Breast epithelium (tissue), 3 donors: Measurements from ENCODE around the gene CNN2.

ENCODE experiments used
- POLR2A ChIP-seq: fragments of 450-650 bp; IDR thresholded peaks from one replicate; pipeline ENCODE4 v1.6.1; 2016; ENCODE audit warnings: antibody characterized with exemption, mild to moderate bottlenecking, moderate library complexity
- POLR2AphosphoS5 ChIP-seq, 3 donors: sonication (generic); formaldehyde crosslinking; IDR thresholded peaks; one replicate each; pipeline ENCODE4 v1.6.1; 2017; ENCODE audit warnings: antibody characterized with exemption in 3 of 3
- TF ChIP-seq, protein P1 (sequence below), 3 donors: fragments of 450-650 bp; IDR thresholded peaks; one replicate each; pipeline ENCODE4 v1.5.1; 2016 to 2017; ENCODE audit warnings: antibody characterized with exemption in 3 of 3, mild to moderate bottlenecking in 3 of 3, moderate library complexity in 3 of 3

DNA sequence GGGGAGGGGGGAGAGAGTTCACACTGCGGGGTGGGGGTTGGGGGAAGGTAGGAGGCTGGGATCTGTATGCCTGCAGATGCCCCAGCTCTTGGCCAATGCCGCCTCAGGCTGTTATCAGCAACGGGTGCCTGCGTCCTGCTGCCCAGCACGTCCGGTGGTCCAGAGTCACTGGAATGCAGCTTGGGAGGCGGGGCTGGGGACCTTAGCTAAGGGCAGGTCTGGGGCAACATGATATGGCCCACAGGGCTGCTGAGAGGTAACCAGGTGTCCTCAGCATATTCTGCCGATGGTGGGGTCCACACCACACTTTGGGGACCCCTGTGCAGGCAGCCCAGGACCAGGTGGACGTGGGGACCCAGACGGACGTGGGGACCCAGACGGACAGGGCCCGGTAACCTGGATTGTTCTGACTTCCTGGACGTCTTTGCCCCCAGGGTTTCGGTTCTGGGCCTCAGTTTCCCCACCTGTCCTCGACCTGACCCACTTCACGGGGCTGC lies 39.9 kb downstream of the CNN2 start:
- TF ChIP-seq POLR2AphosphoS5 (IDR thresholded peaks at IDR 0.05): no peak
- TF ChIP-seq, protein P1, sequence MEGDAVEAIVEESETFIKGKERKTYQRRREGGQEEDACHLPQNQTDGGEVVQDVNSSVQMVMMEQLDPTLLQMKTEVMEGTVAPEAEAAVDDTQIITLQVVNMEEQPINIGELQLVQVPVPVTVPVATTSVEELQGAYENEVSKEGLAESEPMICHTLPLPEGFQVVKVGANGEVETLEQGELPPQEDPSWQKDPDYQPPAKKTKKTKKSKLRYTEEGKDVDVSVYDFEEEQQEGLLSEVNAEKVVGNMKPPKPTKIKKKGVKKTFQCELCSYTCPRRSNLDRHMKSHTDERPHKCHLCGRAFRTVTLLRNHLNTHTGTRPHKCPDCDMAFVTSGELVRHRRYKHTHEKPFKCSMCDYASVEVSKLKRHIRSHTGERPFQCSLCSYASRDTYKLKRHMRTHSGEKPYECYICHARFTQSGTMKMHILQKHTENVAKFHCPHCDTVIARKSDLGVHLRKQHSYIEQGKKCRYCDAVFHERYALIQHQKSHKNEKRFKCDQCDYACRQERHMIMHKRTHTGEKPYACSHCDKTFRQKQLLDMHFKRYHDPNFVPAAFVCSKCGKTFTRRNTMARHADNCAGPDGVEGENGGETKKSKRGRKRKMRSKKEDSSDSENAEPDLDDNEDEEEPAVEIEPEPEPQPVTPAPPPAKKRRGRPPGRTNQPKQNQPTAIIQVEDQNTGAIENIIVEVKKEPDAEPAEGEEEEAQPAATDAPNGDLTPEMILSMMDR (IDR thresholded peaks at IDR 0.05): no peak
- TF ChIP-seq POLR2A: no peak
